ENCODE data around the gene KRT33A.

DNA sequence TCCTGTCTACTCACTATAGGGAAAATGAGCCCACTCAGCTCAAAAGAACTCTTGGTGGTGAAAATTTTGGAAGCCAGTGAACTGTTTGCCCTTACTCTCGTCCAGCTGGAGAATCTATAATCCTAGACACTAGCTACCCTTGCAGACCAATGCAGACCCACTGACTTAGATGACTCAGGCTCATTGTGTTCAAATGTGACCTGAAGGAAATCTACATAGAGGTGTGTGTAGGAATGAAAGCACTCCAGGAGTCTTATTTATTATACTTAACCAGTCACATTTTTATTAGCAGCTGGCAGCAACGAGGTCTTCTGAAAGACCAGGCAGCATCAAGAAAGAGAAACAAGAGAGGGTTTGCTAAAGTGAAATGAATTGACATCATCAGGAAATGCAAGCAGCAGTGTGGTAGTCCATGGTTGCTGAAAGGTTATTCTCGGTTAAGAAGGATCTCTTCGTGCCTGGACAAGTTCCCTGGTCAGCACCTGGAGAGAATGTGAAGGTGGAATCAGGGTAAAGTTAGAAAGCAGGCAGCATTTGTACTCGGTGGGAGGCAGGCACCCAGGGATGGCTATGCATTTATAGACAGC, 49.3 kb downstream of the KRT33A start:
- TF ChIP-seq BACH2 (CRISPR knock-in tag; IDR thresholded peaks at IDR 0.05; ENCODE audit: borderline replicate concordance) (no peak), SNAI2 (CRISPR knock-in tag; IDR thresholded peaks at IDR 0.05) (no peak), ZFP3 (CRISPR knock-in tag; IDR thresholded peaks at IDR 0.05) (no peak), OSR1 (CRISPR knock-in tag; IDR thresholded peaks at IDR 0.05) (no peak), TCF4 (CRISPR knock-in tag; IDR thresholded peaks at IDR 0.05; ENCODE audit: borderline replicate concordance) (no peak), ZNF8 (CRISPR knock-in tag; IDR thresholded peaks at IDR 0.05) (no peak), ZNF565 (CRISPR knock-in tag; conservative IDR thresholded peaks at IDR 0.05; ENCODE audit: low read depth) (no peak), ARNTL (CRISPR knock-in tag; IDR thresholded peaks at IDR 0.05; ENCODE audit: borderline replicate concordance, low read depth) (no peak), GLIS3 (CRISPR knock-in tag; IDR thresholded peaks at IDR 0.05) (no peak), ZC3H10 (CRISPR knock-in tag; IDR thresholded peaks at IDR 0.05) (no peak)
- TF ChIP-seq, protein P1, sequence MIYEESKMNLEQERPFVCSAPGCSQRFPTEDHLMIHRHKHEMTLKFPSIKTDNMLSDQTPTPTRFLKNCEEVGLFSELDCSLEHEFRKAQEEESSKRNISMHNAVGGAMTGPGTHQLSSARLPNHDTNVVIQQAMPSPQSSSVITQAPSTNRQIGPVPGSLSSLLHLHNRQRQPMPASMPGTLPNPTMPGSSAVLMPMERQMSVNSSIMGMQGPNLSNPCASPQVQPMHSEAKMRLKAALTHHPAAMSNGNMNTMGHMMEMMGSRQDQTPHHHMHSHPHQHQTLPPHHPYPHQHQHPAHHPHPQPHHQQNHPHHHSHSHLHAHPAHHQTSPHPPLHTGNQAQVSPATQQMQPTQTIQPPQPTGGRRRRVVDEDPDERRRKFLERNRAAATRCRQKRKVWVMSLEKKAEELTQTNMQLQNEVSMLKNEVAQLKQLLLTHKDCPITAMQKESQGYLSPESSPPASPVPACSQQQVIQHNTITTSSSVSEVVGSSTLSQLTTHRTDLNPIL (CRISPR knock-in tag; IDR thresholded peaks at IDR 0.05; ENCODE audit: low read depth), result no peak
- TF ChIP-seq, protein P2, sequence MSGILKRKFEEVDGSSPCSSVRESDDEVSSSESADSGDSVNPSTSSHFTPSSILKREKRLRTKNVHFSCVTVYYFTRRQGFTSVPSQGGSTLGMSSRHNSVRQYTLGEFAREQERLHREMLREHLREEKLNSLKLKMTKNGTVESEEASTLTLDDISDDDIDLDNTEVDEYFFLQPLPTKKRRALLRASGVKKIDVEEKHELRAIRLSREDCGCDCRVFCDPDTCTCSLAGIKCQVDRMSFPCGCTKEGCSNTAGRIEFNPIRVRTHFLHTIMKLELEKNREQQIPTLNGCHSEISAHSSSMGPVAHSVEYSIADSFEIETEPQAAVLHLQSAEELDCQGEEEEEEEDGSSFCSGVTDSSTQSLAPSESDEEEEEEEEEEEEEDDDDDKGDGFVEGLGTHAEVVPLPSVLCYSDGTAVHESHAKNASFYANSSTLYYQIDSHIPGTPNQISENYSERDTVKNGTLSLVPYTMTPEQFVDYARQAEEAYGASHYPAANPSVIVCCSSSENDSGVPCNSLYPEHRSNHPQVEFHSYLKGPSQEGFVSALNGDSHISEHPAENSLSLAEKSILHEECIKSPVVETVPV (CRISPR knock-in tag; IDR thresholded peaks at IDR 0.05), result no peak
- TF ChIP-seq, protein P3, sequence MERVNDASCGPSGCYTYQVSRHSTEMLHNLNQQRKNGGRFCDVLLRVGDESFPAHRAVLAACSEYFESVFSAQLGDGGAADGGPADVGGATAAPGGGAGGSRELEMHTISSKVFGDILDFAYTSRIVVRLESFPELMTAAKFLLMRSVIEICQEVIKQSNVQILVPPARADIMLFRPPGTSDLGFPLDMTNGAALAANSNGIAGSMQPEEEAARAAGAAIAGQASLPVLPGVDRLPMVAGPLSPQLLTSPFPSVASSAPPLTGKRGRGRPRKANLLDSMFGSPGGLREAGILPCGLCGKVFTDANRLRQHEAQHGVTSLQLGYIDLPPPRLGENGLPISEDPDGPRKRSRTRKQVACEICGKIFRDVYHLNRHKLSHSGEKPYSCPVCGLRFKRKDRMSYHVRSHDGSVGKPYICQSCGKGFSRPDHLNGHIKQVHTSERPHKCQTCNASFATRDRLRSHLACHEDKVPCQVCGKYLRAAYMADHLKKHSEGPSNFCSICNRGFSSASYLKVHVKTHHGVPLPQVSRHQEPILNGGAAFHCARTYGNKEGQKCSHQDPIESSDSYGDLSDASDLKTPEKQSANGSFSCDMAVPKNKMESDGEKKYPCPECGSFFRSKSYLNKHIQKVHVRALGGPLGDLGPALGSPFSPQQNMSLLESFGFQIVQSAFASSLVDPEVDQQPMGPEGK (CRISPR knock-in tag; IDR thresholded peaks at IDR 0.05; ENCODE audit: borderline replicate concordance), result no peak

All from SK-N-SH treated with all-trans-retinoic acid at 6 μM for 48 hours (cell line).